Left forelimb (tissue), 1 donor: ENCODE measurements around the gene KRT32.

Source experiments
- DNase-seq: peaks from one replicate; pipeline ENCODE4 v3.0.0-alpha.2; 2018; ENCODE audit warnings: low spot score

Gene KRT32

GRCh38 chr17:41466988-41467387, at the start of gene KRT32:
KRT32 (minus strand) TSS chr17:41467386; CDS start chr17:41467325, 61 bp downstream.
- no peak for DNase-seq

DNA sequence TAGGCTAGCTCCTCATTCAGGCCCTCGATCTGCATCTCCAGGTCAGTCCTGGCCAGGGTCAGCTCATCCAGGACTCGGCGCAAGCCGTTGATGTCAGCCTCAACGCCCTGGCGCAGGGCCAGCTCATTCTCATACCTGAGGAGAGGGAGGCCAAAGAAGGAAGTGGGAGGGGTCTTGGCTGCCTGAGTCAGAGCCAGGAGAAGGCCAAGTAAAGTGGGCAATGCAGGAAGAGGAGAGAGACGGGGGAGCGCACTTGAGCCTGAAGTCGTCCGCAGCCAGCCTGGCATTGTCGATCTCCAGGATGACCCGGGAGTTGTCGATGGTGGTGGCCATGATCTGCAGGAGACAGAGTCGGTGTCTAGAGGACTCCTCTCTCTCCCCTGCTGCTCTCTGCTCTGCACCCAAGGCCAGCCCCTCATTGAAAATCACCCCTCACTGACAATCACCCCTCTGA, 49.7 kb upstream of the KRT32 start:
- no peak for DNase-seq

DNA sequence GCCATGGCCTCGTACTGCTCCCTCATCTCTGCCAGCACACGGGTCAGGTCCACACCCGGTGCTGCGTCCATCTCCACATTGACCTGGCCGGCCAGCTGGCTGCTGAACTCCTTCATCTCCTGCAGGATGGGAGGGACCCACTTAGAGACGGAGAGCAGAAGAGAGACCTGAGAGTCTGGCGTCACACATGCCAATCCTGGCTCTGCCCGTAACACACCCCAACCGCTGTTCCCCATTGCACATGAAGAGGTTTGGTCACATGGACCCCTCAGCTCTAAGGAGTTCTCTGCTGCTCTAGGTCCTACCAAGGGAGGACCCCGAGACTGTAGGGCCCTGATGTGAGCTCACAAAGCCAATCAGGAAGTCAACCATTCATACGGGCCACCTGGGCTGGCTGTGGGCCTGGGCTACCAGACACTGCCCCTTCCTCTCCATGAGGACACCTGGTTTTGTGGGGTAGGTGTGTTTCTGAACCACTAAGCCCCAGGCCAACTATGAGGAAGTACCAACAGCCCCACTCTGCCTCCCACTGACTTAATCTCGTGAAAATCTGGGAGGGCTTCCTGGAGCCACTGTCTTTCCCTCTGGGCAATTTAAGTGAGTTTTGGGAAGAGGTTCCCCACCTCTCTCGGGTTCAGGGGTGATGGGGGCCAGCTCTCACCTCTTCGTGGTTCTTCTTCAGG, 49.1 kb upstream of the KRT32 start:
- DNase-seq = no peak

GRCh38 chr17:41513168-41513547, 46.0 kb upstream of the KRT32 start:
- DNase-seq = no peak

DNA sequence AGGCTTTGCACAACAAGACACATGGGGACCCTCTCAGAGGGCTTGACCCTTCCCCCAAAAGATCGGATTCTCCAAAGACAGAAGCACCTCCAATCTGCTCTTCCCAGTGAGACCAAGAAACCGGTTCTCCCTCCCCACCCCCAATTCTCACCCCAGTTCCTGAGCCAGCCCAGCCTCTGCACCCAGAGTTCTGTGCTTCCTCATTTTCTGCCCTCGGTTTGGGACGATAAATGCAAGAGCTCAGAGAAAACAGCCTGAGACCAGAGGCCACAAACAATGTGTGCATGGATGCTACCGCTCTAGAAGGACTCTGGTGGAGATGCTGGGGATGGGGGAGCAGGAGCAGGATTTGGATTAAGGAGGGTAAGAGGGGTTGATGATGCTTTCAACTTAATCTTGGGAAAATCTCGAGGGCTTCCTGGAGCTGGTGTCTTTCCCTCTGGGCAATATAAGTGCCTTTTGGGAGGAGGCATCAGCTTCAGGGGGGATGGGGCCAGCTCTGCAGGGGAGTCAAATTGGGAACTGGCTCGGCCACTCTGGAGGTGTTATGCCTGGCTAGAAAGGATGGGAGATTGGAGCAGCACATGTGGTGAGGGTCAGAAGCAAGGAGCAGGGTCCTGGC, 45.5 kb upstream of the KRT32 start:
- DNase-seq = no peak

DNA sequence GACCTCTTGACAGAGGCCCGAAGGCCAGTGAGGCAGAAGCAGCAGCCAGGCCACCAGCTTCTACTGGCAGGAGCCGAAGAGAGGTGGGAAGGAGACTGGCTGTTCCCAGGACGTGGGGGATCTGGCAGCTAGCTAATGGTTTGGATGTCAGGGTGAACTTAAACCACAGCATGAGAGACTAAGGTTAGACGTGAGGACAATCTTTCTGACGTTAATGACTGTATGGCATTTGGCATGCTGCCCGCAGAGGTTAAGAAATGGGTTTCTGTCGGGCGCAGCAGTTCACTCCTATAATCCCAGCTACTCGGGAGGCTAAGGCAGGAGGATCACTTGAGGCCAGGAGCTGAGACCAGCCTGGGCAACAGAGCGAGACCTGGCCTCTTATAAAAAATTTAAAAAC, 44.5 kb upstream of the KRT32 start:
- no peak for DNase-seq

DNA sequence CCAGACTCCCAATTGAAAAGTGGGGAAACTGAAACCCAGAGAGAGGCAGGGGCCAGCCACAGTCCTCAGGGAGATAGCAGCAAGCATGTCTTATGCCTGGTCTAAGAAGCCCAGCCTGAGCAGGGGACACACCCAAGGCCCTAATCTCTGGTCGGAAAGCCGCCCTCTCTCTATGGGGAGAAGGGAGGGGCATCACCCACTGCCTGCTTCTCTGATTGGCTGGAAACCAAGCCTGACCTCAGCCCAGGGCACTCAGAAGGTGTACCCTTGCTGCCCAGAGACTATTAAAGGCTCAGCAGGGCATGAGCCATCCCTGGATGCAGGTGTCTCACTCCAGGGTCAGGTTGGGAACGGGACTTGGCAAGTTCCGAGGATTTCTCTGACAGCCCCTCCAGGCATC, 43.9 kb upstream of the KRT32 start:
- no peak for DNase-seq

DNA sequence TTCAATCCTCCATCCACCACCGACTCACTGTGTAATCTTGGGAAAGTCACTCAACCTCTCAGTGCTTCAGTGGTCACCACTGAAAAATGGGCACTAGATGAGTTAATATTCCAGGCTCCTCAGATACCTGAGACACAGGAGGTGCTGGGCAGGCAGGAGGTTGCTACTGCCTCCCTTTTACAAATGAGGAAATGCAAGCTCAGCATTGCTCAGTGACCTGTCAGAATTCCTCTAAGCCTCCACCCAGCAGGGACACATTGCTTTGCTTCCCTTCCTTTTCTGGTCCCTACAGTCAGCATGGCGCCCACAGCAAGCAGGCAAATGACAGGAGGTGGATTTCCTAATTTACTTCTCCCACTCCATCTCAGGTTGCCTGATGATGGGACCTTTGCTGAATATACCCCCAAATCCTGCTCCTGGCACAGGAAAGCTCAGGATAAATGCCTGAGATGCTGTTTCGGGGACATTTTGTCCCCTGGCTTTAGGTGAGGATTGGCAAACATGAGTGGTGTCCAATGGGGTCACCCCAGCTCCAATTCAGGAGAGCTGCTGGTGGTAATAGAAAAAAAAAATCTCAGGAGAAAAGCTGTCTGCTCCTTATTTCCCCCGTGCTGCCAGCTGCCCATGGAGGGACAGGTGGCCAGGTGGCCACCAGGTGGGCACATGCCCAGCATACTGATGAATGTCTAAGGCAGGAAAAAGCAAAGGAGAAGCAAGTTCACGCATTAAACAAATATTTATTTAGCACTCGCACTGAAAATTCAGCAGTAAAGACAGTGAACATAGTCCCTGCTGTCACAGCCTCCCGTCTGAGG, 43.3 kb upstream of the KRT32 start:
- DNase-seq = no peak

DNA sequence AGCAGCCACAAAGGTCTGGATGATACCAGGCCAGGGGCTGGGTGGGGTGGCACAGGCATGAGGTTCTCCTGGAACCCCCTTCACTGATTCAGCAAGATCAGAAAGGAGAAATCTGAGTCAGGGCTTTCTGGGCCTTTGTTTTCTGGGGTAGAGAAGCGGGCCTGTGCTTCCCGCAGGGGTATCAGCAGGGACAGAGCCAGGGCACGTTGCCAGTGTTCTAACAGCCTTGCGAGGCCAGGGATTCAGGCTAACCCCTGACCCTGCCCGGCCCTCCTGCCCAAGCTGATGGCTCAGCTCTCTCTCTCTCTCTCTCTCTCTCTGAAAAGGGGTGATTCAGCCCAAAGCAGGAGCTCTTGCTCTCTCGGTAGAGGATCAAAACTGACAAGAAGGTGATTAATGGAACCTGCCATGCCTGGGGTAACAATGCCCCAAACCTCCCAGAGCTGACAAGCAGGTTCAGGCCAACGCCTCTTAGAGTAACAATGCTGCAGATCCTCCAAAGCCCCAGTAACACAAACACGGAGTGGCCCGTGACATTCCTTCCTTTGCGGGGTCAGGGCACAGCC, 40.2 kb upstream of the KRT32 start:
- no peak for DNase-seq

GRCh38 chr17:41505809-41506767, 38.9 kb upstream of the KRT32 start:
- no peak for DNase-seq

DNA sequence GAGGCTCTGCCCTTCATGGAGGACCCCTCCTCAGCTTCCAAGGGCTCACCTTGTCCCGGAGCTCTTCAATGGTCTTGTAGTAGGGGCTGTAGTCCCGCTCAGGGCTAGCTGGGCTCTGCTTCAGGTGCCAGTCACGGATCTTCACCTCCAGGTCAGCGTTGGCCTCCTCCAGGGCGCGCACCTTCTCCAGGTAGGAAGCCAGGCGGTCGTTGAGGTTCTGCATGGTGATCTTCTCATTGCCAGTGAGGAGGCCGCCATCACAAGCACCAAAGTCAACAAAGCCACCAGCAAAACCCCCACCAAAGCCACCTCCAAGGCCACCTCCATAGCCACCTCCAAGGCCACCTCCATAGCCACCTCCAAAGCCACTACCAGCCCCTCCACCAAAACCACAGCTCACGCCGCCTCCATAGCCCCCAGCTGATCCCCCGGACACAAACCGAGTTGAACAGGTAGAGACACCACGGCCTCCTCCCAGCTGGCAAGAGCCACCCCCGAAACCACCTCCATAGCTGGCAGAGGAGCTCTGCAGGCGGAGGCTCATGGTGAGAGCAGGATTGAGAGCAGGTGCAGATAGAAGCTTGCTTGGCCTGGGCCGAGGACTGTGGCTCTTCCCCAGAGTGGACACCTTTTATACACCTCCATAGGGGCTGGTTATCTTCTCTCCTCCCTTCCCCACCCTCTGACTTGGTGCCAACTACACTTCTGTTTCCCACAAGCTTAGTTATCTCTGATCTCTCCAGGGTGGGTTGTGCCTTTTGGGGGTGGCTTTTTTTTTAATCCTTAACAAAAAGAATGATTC, 38.0 kb upstream of the KRT32 start, which contains the start of gene KRT13:
Gene KRT13 (minus strand): TSS at position 606 of the 802 bp plus-strand sequence. CDS start 62 bp downstream, at position 544.
- no peak for DNase-seq

DNA sequence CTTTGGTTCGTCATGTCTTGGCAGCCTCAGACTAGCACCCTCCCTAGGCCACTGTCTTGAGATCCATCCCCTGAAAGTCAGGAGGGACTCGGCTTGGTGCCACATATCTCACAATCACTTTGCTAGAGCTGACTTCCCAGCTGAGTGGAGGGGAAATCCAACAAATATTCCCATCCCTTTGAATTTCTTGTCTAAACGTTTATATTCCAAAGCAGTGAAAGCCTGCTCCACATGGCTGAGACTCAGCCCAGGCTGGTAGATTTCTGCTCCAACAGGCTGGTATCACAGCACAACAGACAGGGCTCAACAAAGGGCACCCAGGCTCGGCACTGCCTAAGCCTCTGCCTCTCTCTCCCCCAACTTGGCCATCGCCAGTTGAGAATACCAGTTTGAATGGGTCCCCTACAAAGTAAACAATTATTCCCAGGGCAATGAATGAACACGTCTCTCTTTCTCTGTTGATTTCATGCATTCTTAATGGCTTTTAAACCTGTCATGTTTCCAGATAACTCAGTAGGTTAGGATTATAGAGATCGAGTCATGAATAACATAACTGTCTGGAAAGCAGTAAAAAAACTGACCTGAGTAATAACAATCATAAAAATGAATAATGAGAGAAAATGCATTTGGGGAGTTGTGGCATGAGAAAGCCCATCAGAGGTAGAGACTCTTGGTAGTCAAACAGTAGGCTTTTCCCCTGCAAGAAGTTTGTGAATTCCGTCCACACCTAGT, 37.2 kb upstream of the KRT32 start:
- no peak for DNase-seq

GRCh38 chr17:41503202-41503601, 36.0 kb upstream of the KRT32 start:
- no peak for DNase-seq

DNA sequence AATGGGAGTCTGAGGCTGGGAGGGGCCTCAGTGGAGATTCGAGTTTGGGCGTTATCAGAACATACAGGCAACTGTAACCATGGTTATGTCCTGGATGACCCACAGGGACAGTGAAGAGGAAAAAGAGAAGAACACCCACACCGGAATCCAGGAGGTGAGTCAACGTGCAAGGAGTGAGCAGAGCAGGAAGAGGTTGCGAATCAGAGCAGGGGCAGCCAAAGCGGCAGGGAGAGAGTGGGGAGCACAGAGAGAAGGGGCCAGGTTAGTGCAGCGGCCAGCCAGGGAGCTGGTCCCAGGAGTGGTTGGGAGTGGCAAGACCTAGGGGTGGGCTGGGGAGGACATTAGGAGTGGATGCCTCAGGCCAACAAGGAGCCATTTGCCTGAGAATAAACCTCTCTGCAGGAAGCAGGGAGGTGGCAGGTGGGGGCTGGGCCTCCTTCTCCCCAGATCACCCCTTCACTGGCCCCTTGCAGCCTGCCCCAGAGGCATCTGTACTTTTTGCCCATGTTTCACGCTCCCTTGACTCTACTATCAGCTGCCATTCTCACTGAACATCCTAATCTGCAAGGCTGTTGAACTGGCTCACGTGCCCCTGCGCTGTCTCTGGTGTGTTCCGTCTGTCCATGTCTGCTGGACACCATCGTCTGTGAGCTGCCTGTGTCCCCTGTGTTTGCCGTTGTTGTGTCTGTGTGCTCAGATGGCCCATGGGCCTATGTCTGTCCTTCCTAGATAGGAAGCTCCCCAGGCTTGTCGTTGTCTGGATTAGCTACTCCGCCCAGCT, 33.1 kb upstream of the KRT32 start:
- DNase-seq = no peak

- no peak for DNase-seq
These were observed 32.5 kb upstream of the KRT32 start for GRCh38 chr17:41499714-41500113.

DNA sequence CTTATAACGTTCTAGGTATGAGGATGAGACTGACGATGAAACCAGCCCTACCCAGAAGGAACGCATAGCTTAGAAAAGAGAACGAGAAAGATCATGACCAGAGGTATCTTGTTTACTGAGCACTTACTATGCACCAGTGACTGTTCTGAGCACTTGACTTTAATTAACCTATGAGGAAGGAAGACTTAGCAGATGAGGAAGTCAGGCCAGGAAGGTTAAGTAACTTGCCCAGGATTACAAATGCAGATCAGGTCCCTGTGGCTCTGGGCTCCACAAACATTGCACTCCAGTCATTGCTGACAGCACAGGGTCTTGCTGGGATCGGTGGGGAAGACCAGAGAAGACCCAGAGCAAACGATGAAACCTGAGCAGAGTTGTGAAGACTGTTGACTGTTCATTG, 31.1 kb upstream of the KRT32 start:
- DNase-seq = no peak

DNA sequence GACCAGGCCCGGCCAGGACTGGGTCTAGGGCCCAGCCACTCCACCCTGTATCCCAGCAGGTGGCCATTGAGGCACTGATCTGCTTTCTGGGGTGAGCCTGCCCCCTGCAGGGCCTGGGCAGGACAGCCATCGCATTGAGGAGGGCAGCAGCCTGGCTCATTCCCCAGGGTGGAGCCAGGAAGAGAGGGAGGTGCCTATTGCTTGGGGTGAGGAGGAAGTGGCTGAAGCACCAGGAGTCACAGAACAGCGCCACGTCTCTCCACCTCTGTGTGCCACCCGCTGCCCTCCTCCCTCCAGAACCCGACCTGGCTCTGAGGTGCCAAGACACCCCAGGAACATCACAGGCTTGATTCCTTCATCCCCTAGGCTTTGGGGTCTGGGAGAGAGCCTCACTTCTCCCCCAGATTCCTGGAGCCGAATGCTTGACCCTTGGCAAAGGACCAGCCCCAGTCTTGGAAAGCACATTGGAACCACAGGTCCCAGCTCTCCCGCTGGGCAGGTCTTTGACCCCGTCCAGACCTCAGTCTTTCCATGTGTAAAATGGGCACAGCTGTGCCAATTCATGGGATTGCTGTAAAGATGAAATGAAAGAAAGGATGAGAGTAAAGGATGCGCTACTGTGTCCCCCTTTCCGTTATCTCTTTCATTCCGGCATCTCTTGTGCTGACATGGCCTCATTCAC, 29.8 kb upstream of the KRT32 start:
- DNase-seq = no peak

DNA sequence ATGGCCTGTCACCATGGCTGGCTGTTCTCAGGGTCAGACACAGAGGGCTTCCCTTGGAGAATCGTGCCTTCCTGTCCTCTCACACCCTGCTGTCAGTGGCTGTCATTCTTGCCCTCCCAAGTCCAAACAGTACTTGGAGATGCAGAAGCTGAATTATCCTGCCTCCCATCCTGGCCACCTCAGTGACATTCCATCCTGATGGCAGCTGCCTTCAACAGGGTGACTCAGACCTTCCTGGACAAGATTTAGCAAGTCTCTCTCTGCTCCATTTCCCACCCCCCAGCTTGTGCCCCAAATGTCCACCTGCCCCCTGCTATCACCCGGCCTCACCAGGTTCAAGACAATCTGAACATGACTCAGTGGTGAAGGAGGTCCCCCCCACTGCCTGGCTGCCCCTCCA, 27.3 kb upstream of the KRT32 start:
- DNase-seq = no peak
